WTC11 (cell line): Measurements from ENCODE around the gene REEP1. TPM values are rescaled to one million over a fixed set of nuclear protein-coding genes. Genes with fewer than 3 reads are reported as not detected.

ENCODE experiments used
- ATAC-seq: fragments of 200-7000 bp; cut with Tn5 transposase; 2 replicates; pipeline ENCODE4 v1.10.0; 2021; ENCODE audit warnings: mild to moderate bottlenecking, moderate library complexity
- CTCF ChIA-PET: fragments of 300-600 bp; sonication (Branson Sonifier 250); formaldehyde crosslinking; loops from one replicate; lab custom pipeline; 2021; ENCODE audit warnings: antibody characterized with exemption; lab: Charles Lee
- POLR2A ChIA-PET: fragments of 350-600 bp; sonication (Branson Sonifier 250); formaldehyde crosslinking; loops from one replicate; lab custom pipeline; 2021; ENCODE audit warnings: antibody characterized with exemption; lab: Charles Lee
- DNase-seq: peaks from one replicate; pipeline ENCODE4 v3.0.0; 2021; ENCODE audit warnings: low spot score
- H3K27ac Mint-ChIP-seq: 2 replicates; pipeline ENCODE4 v1.8.0; 2021; ENCODE audit warnings: mixed read lengths
- H3K27me3 Mint-ChIP-seq: 2 replicates; pipeline ENCODE4 v1.8.0; 2021; ENCODE audit warnings: low read depth, mild to moderate bottlenecking, moderate library complexity, mixed read lengths
- H3K36me3 Mint-ChIP-seq: 2 replicates; pipeline ENCODE4 v1.8.0; 2021; ENCODE audit warnings: mixed read lengths
- H3K4me1 Mint-ChIP-seq: 2 replicates; pipeline ENCODE4 v1.8.0; 2022; ENCODE audit warnings: mixed read lengths
- H3K4me3 Mint-ChIP-seq: 2 replicates; pipeline ENCODE4 v1.8.0; 2021; ENCODE audit warnings: mild to moderate bottlenecking, moderate library complexity, mixed read lengths
- H3K9me3 Mint-ChIP-seq: 2 replicates; pipeline ENCODE4 v1.8.0; 2021; ENCODE audit warnings: mixed read lengths
- ARID4B ChIP-seq: sonication (generic); formaldehyde crosslinking; IDR thresholded peaks from 2 replicates; pipeline ENCODE4 v1.8.0; 2023; ENCODE audit warnings: missing genetic modification reagents, mild to moderate bottlenecking, borderline replicate concordance
- MAX ChIP-seq: sonication (generic); formaldehyde crosslinking; IDR thresholded peaks from 2 replicates; pipeline ENCODE4 v1.8.0; 2022; ENCODE audit warnings: mild to moderate bottlenecking, missing genetic modification reagents
- MXD4 ChIP-seq: fragments of 250-450 bp; sonication (Bioruptor Pico); IDR thresholded peaks from 2 replicates; pipeline ENCODE4 v1.8.0; 2021; ENCODE audit warnings: mild to moderate bottlenecking, moderate library complexity, borderline replicate concordance
- MYBL2 ChIP-seq: sonication (generic); formaldehyde crosslinking; IDR thresholded peaks from 2 replicates; pipeline ENCODE4 v1.8.1; 2023; ENCODE audit warnings: mild to moderate bottlenecking, moderate library complexity, missing genetic modification reagents
- NFE2L1 ChIP-seq: sonication (generic); formaldehyde crosslinking; IDR thresholded peaks from 2 replicates; pipeline ENCODE4 v1.8.1; 2023; ENCODE audit warnings: missing genetic modification reagents
- NR3C1 ChIP-seq: sonication (generic); formaldehyde crosslinking; conservative IDR thresholded peaks from 2 replicates; pipeline ENCODE4 v1.8.1; 2023; ENCODE audit warnings: low read depth, mild to moderate bottlenecking, missing genetic modification reagents
- PRDM15 ChIP-seq: sonication (generic); formaldehyde crosslinking; IDR thresholded peaks from 2 replicates; pipeline ENCODE4 v1.8.0; 2022; ENCODE audit warnings: missing genetic modification reagents
- TEAD4 ChIP-seq: sonication (generic); formaldehyde crosslinking; IDR thresholded peaks from 2 replicates; pipeline ENCODE4 v1.8.0; 2022; ENCODE audit warnings: mild to moderate bottlenecking, missing genetic modification reagents
- ZBTB43 ChIP-seq: sonication (generic); formaldehyde crosslinking; IDR thresholded peaks from 2 replicates; pipeline ENCODE4 v1.8.1; 2023; ENCODE audit warnings: mild to moderate bottlenecking, missing genetic modification reagents
- ZNF138 ChIP-seq: sonication (generic); formaldehyde crosslinking; conservative IDR thresholded peaks from 2 replicates; pipeline ENCODE4 v1.8.1; 2022; ENCODE audit warnings: mild to moderate bottlenecking, moderate library complexity, missing genetic modification reagents
- ZNF232 ChIP-seq: sonication (generic); formaldehyde crosslinking; IDR thresholded peaks from 2 replicates; pipeline ENCODE4 v1.8.0; 2022; ENCODE audit warnings: mild to moderate bottlenecking, missing genetic modification reagents
- ZNF423 ChIP-seq: fragments of 250-450 bp; sonication (Bioruptor Pico); IDR thresholded peaks from 2 replicates; pipeline ENCODE4 v2.1.2; 2022; ENCODE audit warnings: mild to moderate bottlenecking, moderate library complexity
- ZNF532 ChIP-seq: fragments of 250-450 bp; sonication (Bioruptor Pico); IDR thresholded peaks from 2 replicates; pipeline ENCODE4 v1.9.0; 2021; ENCODE audit warnings: mild to moderate bottlenecking, borderline replicate concordance
- total RNA-seq: library from RNA; stranded (reverse); gene quantifications from 3 replicates; pipeline ENCODE4 v1.2.3, GENCODE V29; 2021

Gene REEP1
- total RNA-seq, 1 experiment from 2014 or later: 1.9 TPM

- no peak for ATAC-seq
- CTCF ChIA-PET: no interaction called here
- TF ChIP-seq MXD4 (CRISPR knock-in tag) (no peak), ZNF532 (CRISPR knock-in tag) (no peak), ZBTB43 (CRISPR knock-in tag) (no peak), PRDM15 (no peak), TEAD4 (CRISPR knock-in tag) (no peak), ARID4B (CRISPR knock-in tag) (no peak), ZNF423 (CRISPR knock-in tag) (no peak), MAX (CRISPR knock-in tag) (no peak)
Measured at GRCh38 chr2:86186431-86186830, 151.0 kb downstream of the REEP1 start.

GRCh38 chr2:86185517-86186212, 151.8 kb downstream of the REEP1 start:
- ChIA-PET CTCF (no interaction called here), POLR2A (interaction anchor here (0.9 kb wide), 1 partner anchor 10 kb away, joined by 3 read pairs; the partner anchor contains the start of gene IMMT)
- DNase-seq (no peak), ATAC-seq (no peak)
- Mint-ChIP-seq H3K36me3 (peaks cover 8% of the 10 kb centered on the region; the same call in 1 of the 2 replicates), H3K27ac (peak overlapping the region; percentile 25; the same call in 1 of the 2 replicates), H3K4me3 (no peak overlapping the region), H3K4me1 (peaks cover 22% of the 10 kb centered on the region), H3K27me3 (no peaks in the 10 kb centered on the region), H3K9me3 (no peaks in the 10 kb centered on the region)
- TF ChIP-seq MYBL2 (CRISPR knock-in tag) (no peak), ZNF138 (no peak), NFE2L1 (CRISPR knock-in tag) (no peak), ARID4B (CRISPR knock-in tag) (no peak), ZNF232 (CRISPR knock-in tag) (no peak), NR3C1 (no peak)

More at GRCh38 chr2:86186431-86186830, 151.0 kb downstream of the REEP1 start:
- Mint-ChIP-seq H3K4me3 (no peak overlapping the region), H3K27me3 (no peaks in the 10 kb centered on the region), H3K27ac (peak overlapping the region; percentile 80; the same call in 1 of the 2 replicates), H3K36me3 (peaks cover 8% of the 10 kb centered on the region; the same call in 1 of the 2 replicates), H3K9me3 (no peaks in the 10 kb centered on the region), H3K4me1 (peaks cover 22% of the 10 kb centered on the region)
- no peak for DNase-seq
- POLR2A ChIA-PET: no interaction called here
